Aorta (tissue), 5 donors: ENCODE data around the gene SIL1. TPM values are rescaled to one million over a fixed set of nuclear protein-coding genes. Genes with fewer than 3 reads are reported as not detected.
A peak's percentile ranks its signal among the peaks of the same experiment; 100 is the strongest.

ENCODE experiments used
- ATAC-seq: fragments of 200-7000 bp; cut with Tn5 transposase; one replicate; pipeline ENCODE4 v1.9.1; 2022; ENCODE audit warnings: moderate library complexity; ENCODE audit not compliant: low FRiP score
- DNase-seq, 2 donors: peaks; one replicate each; pipeline ENCODE4 v3.0.0-alpha.2; 2020
- H3K27ac ChIP-seq, 2 donors: one replicate each; pipeline ENCODE4 v1.5.1; 2013; ENCODE audit warnings: low read length in 2 of 2, mild to moderate bottlenecking in 2 of 2, moderate library complexity in 2 of 2, control low read depth in 1 of 2, inconsistent platforms in 1 of 2, low read depth in 1 of 2
- H3K27me3 ChIP-seq, 2 donors: one replicate each; pipeline ENCODE4 v1.6.1; 2013; ENCODE audit warnings: control low read depth in 1 of 2, low read length in 1 of 2, mild to moderate bottlenecking in 1 of 2, moderate library complexity in 1 of 2; ENCODE audit not compliant: insufficient read depth in 2 of 2, control insufficient read depth in 1 of 2
- H3K36me3 ChIP-seq, 2 donors: one replicate each; pipeline ENCODE4 v1.6.1; 2013; ENCODE audit warnings: control low read depth in 1 of 2, low read length in 1 of 2, mild to moderate bottlenecking in 1 of 2; ENCODE audit not compliant: insufficient read depth in 2 of 2, control insufficient read depth in 1 of 2
- H3K4me1 ChIP-seq, 2 donors: one replicate each; pipeline ENCODE4 v1.6.1; 2013; ENCODE audit warnings: low read length in 2 of 2, control low read depth in 1 of 2, mild to moderate bottlenecking in 1 of 2, moderate library complexity in 1 of 2; ENCODE audit not compliant: insufficient read depth in 2 of 2, control insufficient read depth in 1 of 2
- H3K4me3 ChIP-seq, 2 donors: one replicate each; pipeline ENCODE4 v1.5.1; 2013; ENCODE audit warnings: low read length in 2 of 2, control low read depth in 1 of 2, mild to moderate bottlenecking in 1 of 2
- H3K9me3 ChIP-seq: one replicate; pipeline ENCODE4 v1.6.1; 2013; ENCODE audit warnings: mild to moderate bottlenecking, low read length; ENCODE audit not compliant: control insufficient read depth
- WGBS, 2 donors: extraction: QIAGEN DNeasy Blood & Tissue Kit; methylation state at CpG; one replicate each; pipeline ENCODE4 v1.1.7; 2013; 5-methylcytosine and 5-hydroxymethylcytosine counted together
- intact Hi-C, 2 donors: fragments of 100-400 bp; cut with DNase I; formaldehyde crosslinking; loops; one replicate each; pipeline versions ENCODE4 v1.14.2 to v1.15.0; 2022
- long read RNA-seq, 2 donors: library from polyadenylated mRNA; unstranded; transcript quantifications; one replicate each; pipeline ENCODE4 v2.0.0, GENCODE V29; 2020 to 2021
- polyA plus RNA-seq, 2 donors: library from polyadenylated mRNA; stranded (reverse); fragments of 200-250 nt; gene quantifications; one replicate each; pipeline ENCODE4 v1.2.3, GENCODE V29; 2013
- total RNA-seq, 2 donors: library from RNA; stranded (reverse); fragmentation: NEBNext Ultra II Directional; extraction: Animal tissue kit (Norgen Biotek cat#: 25700); gene quantifications; one replicate each; pipeline ENCODE4 v1.2.1, GENCODE V29; 2021
- donor health status: healthy with polysubstance abuse.
- donor health status: Bipolar disorder and iron deficiency.
- donor health status: DM: no; HTN: no; CAD: no.
- donor health status: DM: no; HTN: no; CAD: no.
- donor health status: DM: yes; HTN: yes; CAD: no.

Gene SIL1
- 10 to 100 TPM; 48.7 to 49.8 TPM for total RNA-seq
- polyA plus RNA-seq: 10 to 100 TPM; 19.4 to 58.9 TPM
- long read RNA-seq, donor 1, transcript SIL1-202 (10 exons, 1,923 nt): major isoform, 322 of 407 reads
- long read RNA-seq, donor 1, transcript SIL1-201 (11 exons, 1,895 nt): minor isoform, 11 of 407 reads
- long read RNA-seq, donor 1, partial matches to known transcripts: 17 of 407 reads
- long read RNA-seq, donor 1, other reads (novel, unspliced or antisense): 57 of 407 reads
- long read RNA-seq, donor 2, transcript SIL1-202 (10 exons, 1,923 nt): major isoform, 25 of 54 reads
- long read RNA-seq, donor 2, partial matches to known transcripts: 5 of 54 reads
- long read RNA-seq, donor 2, other reads (novel, unspliced or antisense): 23 of 54 reads

GRCh38 chr5:139197710-139198669, at the start of gene SIL1:
Gene SIL1, minus strand, starts transcription at chr5:139198368. Its CDS starts 70,525 bp downstream, at chr5:139127843.
- Histone ChIP-seq H3K9me3 (no peaks in the 10 kb centered on the region), H3K27me3 (no peaks in the 10 kb centered on the region), H3K4me3 (peak within 1 kb of the TSS; percentile 60 to 71), H3K36me3 (peaks cover 0 to 3% of the 10 kb centered on the region in 2 donors), H3K4me1 (no peaks in the 10 kb centered on the region), H3K27ac (peak within 1 kb of the TSS in 1 of 2 donors; percentile 54)
- DNase-seq (peak; percentile 98 to 99), ATAC-seq (peak; percentile 97)
- intact Hi-C loops: loop anchor here (5.0 to 10.0 kb wide), 3 partner anchors 53 to 91 kb away; no protein-coding TSS in a partner anchor
- WGBS, 2 donors: 0 to 1% methylated on average over 56 to 61 of the region's 61 CpGs

DNA sequence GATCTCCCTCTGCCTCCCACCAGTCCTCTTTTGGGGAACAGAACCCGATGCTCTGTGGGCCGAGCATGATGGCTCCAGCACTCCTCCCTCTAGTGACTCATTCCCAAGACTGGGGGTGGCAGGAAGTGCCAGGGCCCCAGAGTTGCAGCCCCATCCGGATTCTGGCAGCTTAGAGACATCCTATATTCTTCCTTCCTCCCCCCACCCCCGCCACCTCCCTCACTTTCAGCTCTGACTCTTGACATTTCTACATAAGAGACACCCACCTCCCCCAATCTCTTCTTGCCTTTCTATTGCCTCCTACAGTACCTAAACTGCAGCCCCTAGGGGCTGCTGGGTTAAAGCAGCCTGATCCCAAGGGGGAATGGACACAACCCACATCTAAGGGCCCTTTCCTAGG, 48.2 kb upstream of the SIL1 start:
- Histone ChIP-seq H3K36me3 (no peaks in the 10 kb centered on the region), H3K4me3 (no peak overlapping the region), H3K4me1 (no peaks in the 10 kb centered on the region), H3K27me3 (no peaks in the 10 kb centered on the region), H3K27ac (no peak overlapping the region), H3K9me3 (no peaks in the 10 kb centered on the region)
- peak in 1 of 2 donors; percentile 53 for DNase-seq
- ATAC-seq: no peak
- WGBS, 2 donors: 39 to 40% methylated on average over 4 of the region's 4 CpGs
- intact Hi-C loops: no loop called here

DNA sequence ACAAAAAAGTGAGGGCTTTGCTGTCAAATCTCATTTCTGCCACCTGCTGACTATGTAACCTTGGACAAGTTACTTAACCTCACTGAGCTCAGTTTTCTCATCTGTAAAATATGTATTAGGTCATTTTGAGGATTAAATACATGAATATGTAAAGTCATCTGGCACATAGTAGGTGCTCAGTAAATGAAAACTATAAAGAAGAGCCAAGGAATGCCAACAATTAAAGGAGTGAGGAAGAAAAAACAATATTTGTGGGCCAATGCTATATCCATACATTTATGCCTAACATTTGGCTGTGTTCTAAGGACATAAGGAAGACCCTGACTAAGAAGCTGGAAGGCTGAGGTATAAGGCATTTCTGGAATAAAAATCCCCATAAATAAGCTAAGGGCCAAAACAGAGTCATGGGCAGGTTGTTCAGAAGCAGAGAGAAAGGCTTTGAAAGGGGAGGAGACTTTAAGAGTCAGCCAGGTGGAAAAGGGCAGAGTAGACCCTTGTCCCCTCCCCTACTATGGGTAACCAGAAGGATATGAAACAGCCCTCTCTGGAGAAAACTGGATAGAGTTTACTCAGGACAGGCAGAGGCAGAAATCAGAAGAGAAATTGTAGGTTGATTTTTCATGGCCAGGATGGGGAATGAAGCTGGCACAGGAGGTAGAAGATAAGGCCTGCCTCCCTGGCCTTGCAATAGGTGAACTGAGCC, 47.6 kb upstream of the SIL1 start:
- intact Hi-C loops: no loop called here
- Histone ChIP-seq H3K27me3 (no peaks in the 10 kb centered on the region), H3K9me3 (no peaks in the 10 kb centered on the region), H3K4me1 (no peaks in the 10 kb centered on the region), H3K4me3 (no peak overlapping the region), H3K36me3 (no peaks in the 10 kb centered on the region), H3K27ac (no peak overlapping the region)
- DNase-seq (no peak), ATAC-seq (no peak)

DNA sequence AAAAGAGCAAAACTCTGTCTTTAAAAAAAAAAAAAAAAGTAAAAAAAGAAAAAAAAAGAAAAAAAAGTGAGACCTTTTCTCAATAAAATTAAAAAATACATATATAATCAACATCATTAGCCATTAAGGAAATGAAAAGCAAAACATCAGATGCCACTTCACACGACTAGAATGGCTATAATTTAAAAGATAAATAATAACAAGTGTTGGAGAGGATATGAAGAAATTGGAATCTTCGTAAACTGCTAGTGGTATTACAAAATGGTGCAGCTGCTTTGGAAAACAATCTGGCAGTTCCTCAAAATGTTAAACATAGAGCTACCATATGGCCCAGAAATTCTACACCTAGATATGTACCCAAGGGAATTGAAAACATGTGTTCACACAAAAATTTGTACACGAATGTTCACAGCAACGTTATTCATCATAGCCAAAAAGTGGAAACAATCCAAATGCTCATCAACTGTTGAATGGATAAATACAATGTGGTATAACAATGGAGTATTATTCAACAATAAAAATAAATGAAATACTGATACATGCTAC, 45.3 kb upstream of the SIL1 start:
- no peak for ATAC-seq
- WGBS, 2 donors: 74 to 79% methylated on average over 4 of the region's 4 CpGs
- H3K27me3 ChIP-seq: no peaks in the 10 kb centered on the region
- DNase-seq: no peak
- no peak overlapping the region for H3K27ac ChIP-seq
- H3K4me1 ChIP-seq: no peaks in the 10 kb centered on the region
- intact Hi-C loops: no loop called here
- H3K9me3 ChIP-seq: no peaks in the 10 kb centered on the region
- H3K36me3 ChIP-seq: no peaks in the 10 kb centered on the region
- no peak overlapping the region for H3K4me3 ChIP-seq

DNA sequence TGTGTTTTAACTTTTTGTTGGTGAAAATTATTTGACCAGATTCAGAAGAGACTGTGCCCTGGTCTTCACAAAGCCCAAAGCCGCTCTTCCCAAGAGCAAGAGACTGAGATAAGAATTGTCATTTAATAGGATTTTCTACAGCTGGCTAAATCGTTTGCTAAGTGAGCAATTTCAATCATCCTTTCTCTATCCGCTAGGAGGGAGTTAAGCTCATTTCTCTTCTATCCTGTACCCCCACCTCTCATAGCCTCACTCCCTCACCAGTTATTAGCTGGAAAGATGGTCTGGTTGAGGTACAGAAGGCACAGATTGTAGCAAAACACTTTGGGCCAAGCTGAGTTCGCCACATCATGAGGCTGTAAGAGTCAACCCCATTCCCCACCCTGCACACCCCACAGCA, 43.0 kb upstream of the SIL1 start:
- H3K27me3 ChIP-seq: no peaks in the 10 kb centered on the region
- ATAC-seq: no peak
- 90 to 91% methylated on average over 4 of the region's 4 CpGs for WGBS, 2 donors
- H3K4me1 ChIP-seq: no peaks in the 10 kb centered on the region
- no peak for DNase-seq
- no peaks in the 10 kb centered on the region for H3K9me3 ChIP-seq
- H3K27ac ChIP-seq: no peak overlapping the region
- no peaks in the 10 kb centered on the region for H3K36me3 ChIP-seq
- intact Hi-C loops: no loop called here
- H3K4me3 ChIP-seq: no peak overlapping the region

- no peaks in the 10 kb centered on the region for H3K27me3 ChIP-seq
- H3K9me3 ChIP-seq: no peaks in the 10 kb centered on the region
- DNase-seq (no peak), ATAC-seq (no peak)
- intact Hi-C loops: no loop called here
- no peaks in the 10 kb centered on the region for H3K36me3 ChIP-seq
- no peaks in the 10 kb centered on the region for H3K4me1 ChIP-seq
- 95 to 96% methylated on average over 1 of the region's 1 CpG for WGBS, 2 donors
- no peak overlapping the region for H3K27ac ChIP-seq
- H3K4me3 ChIP-seq: no peak overlapping the region
Measured at GRCh38 chr5:139236479-139236878, 38.3 kb upstream of the SIL1 start.

DNA sequence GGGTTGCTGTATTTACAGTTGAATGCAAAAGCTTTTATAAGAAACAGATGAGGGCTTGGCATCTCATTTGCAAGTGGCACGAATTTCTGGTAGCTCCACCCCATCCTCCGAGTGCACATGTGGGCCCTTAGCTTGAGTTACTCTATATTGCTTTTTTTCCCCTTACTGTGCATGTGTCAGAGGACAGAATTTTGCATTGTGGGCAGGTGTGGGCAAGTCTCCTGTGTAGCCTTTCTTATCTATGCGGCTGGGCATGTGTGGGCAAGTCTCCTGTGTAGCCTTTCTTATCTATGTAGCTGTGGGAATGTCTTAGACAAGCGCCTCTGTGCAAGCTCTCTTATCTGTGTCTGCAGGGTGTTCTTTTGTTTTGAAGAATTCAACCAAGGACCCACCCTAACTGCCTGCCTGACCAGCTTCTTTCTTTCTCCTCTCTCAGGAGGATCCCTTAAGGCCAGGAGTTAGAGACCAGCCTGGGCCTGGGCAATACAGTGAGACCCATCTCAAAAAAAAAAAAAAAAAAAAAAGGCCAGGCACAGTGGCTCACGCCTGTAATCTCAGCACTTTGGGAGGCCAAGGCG, 34.1 kb upstream of the SIL1 start:
- ATAC-seq: no peak

GRCh38 chr5:139228201-139228803, 30.1 kb upstream of the SIL1 start:
- WGBS, 2 donors: 87 to 91% methylated on average over 1 of the region's 1 CpG
- intact Hi-C loops: no loop called here
- Histone ChIP-seq H3K27me3 (no peaks in the 10 kb centered on the region), H3K4me3 (no peak overlapping the region), H3K4me1 (no peaks in the 10 kb centered on the region), H3K9me3 (no peaks in the 10 kb centered on the region), H3K27ac (no peak overlapping the region), H3K36me3 (no peaks in the 10 kb centered on the region)
- no peak for DNase-seq
- ATAC-seq: no peak

More for the DNA sequence above, 34.1 kb upstream of the SIL1 start:
- H3K9me3 ChIP-seq: no peaks in the 10 kb centered on the region
- 81 to 83% methylated on average over 5 to 6 of the region's 6 CpGs for WGBS, 2 donors
- H3K4me1 ChIP-seq: no peaks in the 10 kb centered on the region
- H3K36me3 ChIP-seq: no peaks in the 10 kb centered on the region
- H3K4me3 ChIP-seq: no peak overlapping the region
- H3K27me3 ChIP-seq: no peaks in the 10 kb centered on the region
- no peak for DNase-seq
- H3K27ac ChIP-seq: no peak overlapping the region
- intact Hi-C loops: no loop called here
